GM10248 (cell line): ENCODE measurements around the gene PCDHA3.
"Not testable (repeated sequence)": the region's sequence is repeated elsewhere in the genome, so short reads cannot be mapped to it uniquely, and the experiment has no call there.

Source experiments
- CTCF ChIA-PET: fragments of 300-600 bp; sonication (Branson Sonifier 250); formaldehyde crosslinking; extraction: SDS; loops from one replicate; lab custom pipeline; 2021; ENCODE audit warnings: antibody characterized with exemption; lab: Yijun Ruan, JAX
- POLR2A ChIA-PET: fragments of 350-650 bp; sonication (Branson Sonifier 250); formaldehyde crosslinking; extraction: SDS; loops from one replicate; lab custom pipeline; 2020; ENCODE audit warnings: antibody characterized with exemption; lab: Yijun Ruan, JAX
- DNase-seq: peaks from one replicate; pipeline ENCODE4 v3.0.0; 2012; ENCODE audit errors: extremely low spot score
- CTCF ChIP-seq: IDR thresholded peaks from 2 replicates; pipeline ENCODE4 v1.5.1; 2012; ENCODE audit warnings: mild to moderate bottlenecking, low read depth; ENCODE audit errors: extremely low read depth, missing control alignments, control extremely low read depth

The PCDHA3 gene

GRCh38 chr5:140800816-140801493 is at the start of gene PCDHA3:
PCDHA3 (plus strand) TSS chr5:140801057.
- TF ChIP-seq CTCF, result no peak
- no peak for DNase-seq
- ChIA-PET POLR2A (no interaction called here), CTCF (no interaction called here)

GRCh38 chr5:140753561-140753960 is 47.3 kb upstream of the PCDHA3 start:
- CTCF ChIA-PET, result no interaction called here
- no peak for TF ChIP-seq CTCF
- POLR2A ChIA-PET, result no interaction called here
- no peak for DNase-seq

- DNase-seq, result no peak
- CTCF ChIA-PET, result no interaction called here
- TF ChIP-seq CTCF, result no peak
- POLR2A ChIA-PET, result no interaction called here
Measured at GRCh38 chr5:140764177-140764973, 36.5 kb upstream of the PCDHA3 start.

- DNase-seq, result no peak
- ChIA-PET POLR2A (no interaction called here), CTCF (no interaction called here)
- no peak for TF ChIP-seq CTCF
Measured at GRCh38 chr5:140767444-140767843, 33.4 kb upstream of the PCDHA3 start.

GRCh38 chr5:140780512-140780911 is 20.3 kb upstream of the PCDHA3 start:
- DNase-seq, result no peak
- ChIA-PET POLR2A (no interaction called here), CTCF (interaction anchor here (1.3 kb wide), 1 partner anchor 13 kb away, joined by 4 read pairs; no protein-coding TSS in a partner anchor)
- TF ChIP-seq CTCF, result no peak

- DNase-seq, result no peak
- no peak for TF ChIP-seq CTCF
- ChIA-PET CTCF (interaction anchor here (1.0 to 1.5 kb wide), 3 partner anchors 21 to 635 kb away, joined by 3 to 4 read pairs (median 3); partner anchors contain the start of gene PCDHGA11), POLR2A (no interaction called here)
Measured at GRCh38 chr5:140785905-140786686, 14.8 kb upstream of the PCDHA3 start, which contains the start of gene PCDHA1. PCDHA1 (plus strand) TSS chr5:140786140.

- POLR2A ChIA-PET, DNase-seq, CTCF ChIA-PET: not testable (repeated sequence)
Measured at GRCh38 chr5:140787422-140787821, 13.4 kb upstream of the PCDHA3 start.

GRCh38 chr5:140787849-140788504 is 12.9 kb upstream of the PCDHA3 start:
- POLR2A ChIA-PET, CTCF ChIA-PET, DNase-seq: not testable (repeated sequence)
